K562 (cell line): Measurements from ENCODE around the gene RHAG.

Experiments
- ATF2 ChIP-seq: sonication (generic); formaldehyde crosslinking; IDR thresholded peaks from 2 replicates; pipeline ENCODE4 v1.8.1; 2022; ENCODE audit warnings: missing genetic modification reagents
- BRCA1 ChIP-seq, 2 experiments: fragments of 450-650 bp in 1 of 2; sonication (generic) in 1 of 2; formaldehyde crosslinking in 1 of 2; IDR thresholded peaks; 2 replicates each; pipeline versions ENCODE4 v1.5.0 to v1.6.1; 2017 to 2020; ENCODE audit warnings: mild to moderate bottlenecking in 1 of 2, missing genetic modification reagents in 1 of 2
- CTCF ChIP-seq, 3 experiments: IDR thresholded peaks in 2 of 3; conservative IDR thresholded peaks in 1 of 3; 2 replicates each; pipeline ENCODE4 v1.5.1; 2011 to 2012; ENCODE audit warnings: low read length in 3 of 3, mild to moderate bottlenecking in 3 of 3, control low read depth in 2 of 3, improper control_type of control experiment in 1 of 3, inconsistent platforms in 1 of 3, low read depth in 1 of 3, mixed read lengths in 1 of 3, moderate library complexity in 1 of 3; ENCODE audit not compliant: insufficient read depth in 2 of 3
- EGR1 ChIP-seq: fragments of 450-650 bp; conservative IDR thresholded peaks from 2 replicates; pipeline ENCODE4 v1.6.1; 2017; ENCODE audit warnings: mild to moderate bottlenecking
- FOXP1 ChIP-seq: sonication (generic); formaldehyde crosslinking; IDR thresholded peaks from 2 replicates; pipeline ENCODE4 v1.8.0; 2022; ENCODE audit warnings: mild to moderate bottlenecking, missing genetic modification reagents
- HLTF ChIP-seq: fragments of 450-650 bp; IDR thresholded peaks from 2 replicates; pipeline ENCODE4 v1.6.1; 2016
- RAD21 ChIP-seq, 2 experiments: fragments of 250-450 bp in 1 of 2; fragments of 450-650 bp in 1 of 2; sonication (Bioruptor Pico) in 1 of 2; formaldehyde crosslinking in 1 of 2; IDR thresholded peaks in 1 of 2; conservative IDR thresholded peaks in 1 of 2; 2 replicates each; pipeline versions ENCODE4 v1.4.0 to v1.8.0; 2020 to 2022; ENCODE audit warnings: mild to moderate bottlenecking in 2 of 2, moderate library complexity in 1 of 2
- SAFB2 ChIP-seq: fragments of 200-400 bp; formaldehyde crosslinking; IDR thresholded peaks from 2 replicates; pipeline ENCODE4 v1.6.1; 2018; ENCODE audit warnings: borderline replicate concordance, low read length, low read depth, moderate library complexity; ENCODE audit not compliant: severe bottlenecking
- ZNF436 ChIP-seq: fragments of 250-450, 450-650 bp; sonication (Bioruptor Pico); formaldehyde crosslinking; IDR thresholded peaks from 2 replicates; pipeline ENCODE4 v1.7.0; 2020; ENCODE audit warnings: mild to moderate bottlenecking
- TF ChIP-seq, protein P1 (sequence below): sonication (generic); formaldehyde crosslinking; IDR thresholded peaks from 2 replicates; pipeline ENCODE4 v1.8.1; 2023; ENCODE audit warnings: mild to moderate bottlenecking, missing genetic modification reagents, moderate library complexity
- TF ChIP-seq, protein P2 (sequence below): fragments of 450-650 bp; IDR thresholded peaks from 2 replicates; pipeline ENCODE4 v1.6.1; 2016; ENCODE audit warnings: mild to moderate bottlenecking
- TF ChIP-seq, protein P3 (sequence below): sonication (generic); formaldehyde crosslinking; IDR thresholded peaks from 2 replicates; pipeline ENCODE4 v1.8.0; 2022; ENCODE audit warnings: mild to moderate bottlenecking, missing genetic modification reagents

- TF ChIP-seq CTCF (IDR thresholded peaks at IDR 0.05 in 2 of 3, conservative IDR thresholded peaks at IDR 0.05 in 1 of 3; ENCODE audit: insufficient read depth in 2 of 3, low read depth in 1 of 3, low read length in 3 of 3) (no peak), ZNF436 (no peak), FOXP1 (CRISPR knock-in tag) (no peak), ATF2 (CRISPR knock-in tag) (no peak), RAD21 (CRISPR knock-in tag; conservative IDR thresholded peaks at IDR 0.05 in 1 of 2, IDR thresholded peaks at IDR 0.05 in 1 of 2) (no peak), HLTF (no peak), EGR1 (no peak), SAFB2 (no peak), BRCA1 (IDR thresholded peaks at IDR 0.05) (no peak), BRCA1 (CRISPR knock-in tag; IDR thresholded peaks at IDR 0.05) (no peak)
- TF ChIP-seq, protein P1, sequence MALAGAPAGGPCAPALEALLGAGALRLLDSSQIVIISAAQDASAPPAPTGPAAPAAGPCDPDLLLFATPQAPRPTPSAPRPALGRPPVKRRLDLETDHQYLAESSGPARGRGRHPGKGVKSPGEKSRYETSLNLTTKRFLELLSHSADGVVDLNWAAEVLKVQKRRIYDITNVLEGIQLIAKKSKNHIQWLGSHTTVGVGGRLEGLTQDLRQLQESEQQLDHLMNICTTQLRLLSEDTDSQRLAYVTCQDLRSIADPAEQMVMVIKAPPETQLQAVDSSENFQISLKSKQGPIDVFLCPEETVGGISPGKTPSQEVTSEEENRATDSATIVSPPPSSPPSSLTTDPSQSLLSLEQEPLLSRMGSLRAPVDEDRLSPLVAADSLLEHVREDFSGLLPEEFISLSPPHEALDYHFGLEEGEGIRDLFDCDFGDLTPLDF (CRISPR knock-in tag), result no peak
- TF ChIP-seq, protein P2, sequence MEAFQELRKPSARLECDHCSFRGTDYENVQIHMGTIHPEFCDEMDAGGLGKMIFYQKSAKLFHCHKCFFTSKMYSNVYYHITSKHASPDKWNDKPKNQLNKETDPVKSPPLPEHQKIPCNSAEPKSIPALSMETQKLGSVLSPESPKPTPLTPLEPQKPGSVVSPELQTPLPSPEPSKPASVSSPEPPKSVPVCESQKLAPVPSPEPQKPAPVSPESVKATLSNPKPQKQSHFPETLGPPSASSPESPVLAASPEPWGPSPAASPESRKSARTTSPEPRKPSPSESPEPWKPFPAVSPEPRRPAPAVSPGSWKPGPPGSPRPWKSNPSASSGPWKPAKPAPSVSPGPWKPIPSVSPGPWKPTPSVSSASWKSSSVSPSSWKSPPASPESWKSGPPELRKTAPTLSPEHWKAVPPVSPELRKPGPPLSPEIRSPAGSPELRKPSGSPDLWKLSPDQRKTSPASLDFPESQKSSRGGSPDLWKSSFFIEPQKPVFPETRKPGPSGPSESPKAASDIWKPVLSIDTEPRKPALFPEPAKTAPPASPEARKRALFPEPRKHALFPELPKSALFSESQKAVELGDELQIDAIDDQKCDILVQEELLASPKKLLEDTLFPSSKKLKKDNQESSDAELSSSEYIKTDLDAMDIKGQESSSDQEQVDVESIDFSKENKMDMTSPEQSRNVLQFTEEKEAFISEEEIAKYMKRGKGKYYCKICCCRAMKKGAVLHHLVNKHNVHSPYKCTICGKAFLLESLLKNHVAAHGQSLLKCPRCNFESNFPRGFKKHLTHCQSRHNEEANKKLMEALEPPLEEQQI, result no peak
- TF ChIP-seq, protein P3, sequence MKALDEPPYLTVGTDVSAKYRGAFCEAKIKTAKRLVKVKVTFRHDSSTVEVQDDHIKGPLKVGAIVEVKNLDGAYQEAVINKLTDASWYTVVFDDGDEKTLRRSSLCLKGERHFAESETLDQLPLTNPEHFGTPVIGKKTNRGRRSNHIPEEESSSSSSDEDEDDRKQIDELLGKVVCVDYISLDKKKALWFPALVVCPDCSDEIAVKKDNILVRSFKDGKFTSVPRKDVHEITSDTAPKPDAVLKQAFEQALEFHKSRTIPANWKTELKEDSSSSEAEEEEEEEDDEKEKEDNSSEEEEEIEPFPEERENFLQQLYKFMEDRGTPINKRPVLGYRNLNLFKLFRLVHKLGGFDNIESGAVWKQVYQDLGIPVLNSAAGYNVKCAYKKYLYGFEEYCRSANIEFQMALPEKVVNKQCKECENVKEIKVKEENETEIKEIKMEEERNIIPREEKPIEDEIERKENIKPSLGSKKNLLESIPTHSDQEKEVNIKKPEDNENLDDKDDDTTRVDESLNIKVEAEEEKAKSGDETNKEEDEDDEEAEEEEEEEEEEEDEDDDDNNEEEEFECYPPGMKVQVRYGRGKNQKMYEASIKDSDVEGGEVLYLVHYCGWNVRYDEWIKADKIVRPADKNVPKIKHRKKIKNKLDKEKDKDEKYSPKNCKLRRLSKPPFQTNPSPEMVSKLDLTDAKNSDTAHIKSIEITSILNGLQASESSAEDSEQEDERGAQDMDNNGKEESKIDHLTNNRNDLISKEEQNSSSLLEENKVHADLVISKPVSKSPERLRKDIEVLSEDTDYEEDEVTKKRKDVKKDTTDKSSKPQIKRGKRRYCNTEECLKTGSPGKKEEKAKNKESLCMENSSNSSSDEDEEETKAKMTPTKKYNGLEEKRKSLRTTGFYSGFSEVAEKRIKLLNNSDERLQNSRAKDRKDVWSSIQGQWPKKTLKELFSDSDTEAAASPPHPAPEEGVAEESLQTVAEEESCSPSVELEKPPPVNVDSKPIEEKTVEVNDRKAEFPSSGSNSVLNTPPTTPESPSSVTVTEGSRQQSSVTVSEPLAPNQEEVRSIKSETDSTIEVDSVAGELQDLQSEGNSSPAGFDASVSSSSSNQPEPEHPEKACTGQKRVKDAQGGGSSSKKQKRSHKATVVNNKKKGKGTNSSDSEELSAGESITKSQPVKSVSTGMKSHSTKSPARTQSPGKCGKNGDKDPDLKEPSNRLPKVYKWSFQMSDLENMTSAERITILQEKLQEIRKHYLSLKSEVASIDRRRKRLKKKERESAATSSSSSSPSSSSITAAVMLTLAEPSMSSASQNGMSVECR (CRISPR knock-in tag), result no peak
Measured at GRCh38 chr6:49555951-49556350, 80.7 kb downstream of the RHAG start.
